Keratinocyte (primary cell): Measurements from ENCODE around the gene SDK1. TPM values are rescaled to one million over a fixed set of nuclear protein-coding genes. Genes with fewer than 3 reads are reported as not detected.

Experiments used
- DNase-seq: peaks from one replicate; pipeline ENCODE4 v3.0.0-alpha.2; 2011; ENCODE audit warnings: low read depth, missing footprints, low spot score
- FAIRE-seq: peaks from 2 replicates; lab custom pipeline; 2011; peaks lifted over from hg19 to GRCh38; lab: Jason Lieb, UNC
- H2AFZ ChIP-seq: 2 replicates; pipeline ENCODE4 v1.6.0; 2012; ENCODE audit warnings: low read length, control low read depth, inconsistent platforms; ENCODE audit not compliant: control insufficient read depth
- H3K27ac ChIP-seq: 2 replicates; pipeline ENCODE4 v1.5.1; 2011; ENCODE audit warnings: low read length; ENCODE audit not compliant: control insufficient read depth, insufficient read depth
- H3K27me3 ChIP-seq: 3 replicates; pipeline ENCODE4 v1.6.0; 2011; ENCODE audit warnings: low read length; ENCODE audit not compliant: control insufficient read depth, insufficient read depth; ENCODE audit errors: extremely low read depth
- H3K36me3 ChIP-seq, 2 experiments: 2 replicates in 1 of 2; 3 replicates in 1 of 2; pipeline ENCODE4 v1.5.1; 2011; ENCODE audit warnings: low read length in 2 of 2, mild to moderate bottlenecking in 1 of 2; ENCODE audit not compliant: control insufficient read depth in 2 of 2, insufficient read depth in 2 of 2; ENCODE audit errors: extremely low read depth in 1 of 2
- H3K4me1 ChIP-seq: 3 replicates; pipeline ENCODE4 v1.5.1; 2011; ENCODE audit warnings: low read length; ENCODE audit not compliant: control insufficient read depth, insufficient read depth; ENCODE audit errors: extremely low read depth
- H3K4me2 ChIP-seq: 3 replicates; pipeline ENCODE4 v1.6.0; 2011; ENCODE audit warnings: low read depth, low read length; ENCODE audit not compliant: control insufficient read depth, insufficient read depth; ENCODE audit errors: extremely low read depth
- H3K4me3 ChIP-seq, 3 experiments: fragments of 200-600 bp in 1 of 3; sonication (generic) in 1 of 3; 2 replicates in 2 of 3; 3 replicates in 1 of 3; pipeline ENCODE4 v1.5.1; 2011 to 2016; ENCODE audit warnings: low read length in 3 of 3, mild to moderate bottlenecking in 3 of 3, control low read depth in 2 of 3, inconsistent platforms in 1 of 3, low read depth in 1 of 3, mixed read lengths in 1 of 3, mixed run types in 1 of 3, moderate library complexity in 1 of 3; ENCODE audit not compliant: control insufficient read depth in 2 of 3, insufficient read depth in 2 of 3; ENCODE audit errors: extremely low read depth in 1 of 3
- H3K79me2 ChIP-seq: 2 replicates; pipeline ENCODE4 v1.6.0; 2012; ENCODE audit warnings: low read length; ENCODE audit not compliant: control insufficient read depth, insufficient read depth
- H3K9ac ChIP-seq: 3 replicates; pipeline ENCODE4 v1.6.0; 2011; ENCODE audit warnings: low read length; ENCODE audit not compliant: control insufficient read depth, insufficient read depth; ENCODE audit errors: extremely low read depth
- H3K9me1 ChIP-seq: 3 replicates; pipeline ENCODE4 v1.6.0; 2011; ENCODE audit warnings: low read length; ENCODE audit not compliant: control insufficient read depth, insufficient read depth; ENCODE audit errors: extremely low read depth
- H3K9me3 ChIP-seq: 2 replicates; pipeline ENCODE4 v1.5.1; 2012; ENCODE audit warnings: low read depth, low read length; ENCODE audit not compliant: control insufficient read depth
- H4K20me1 ChIP-seq: 3 replicates; pipeline ENCODE4 v1.6.0; 2011; ENCODE audit warnings: low read length; ENCODE audit not compliant: control insufficient read depth, insufficient read depth; ENCODE audit errors: extremely low read depth
- EZH2 ChIP-seq: IDR thresholded peaks from one replicate; pipeline ENCODE4 v1.6.1; 2012; ENCODE audit warnings: inconsistent platforms, mild to moderate bottlenecking, low read length, moderate library complexity
- dilution Hi-C: fragments of 300-500 bp; cut with MboI; formaldehyde crosslinking; loops from one replicate; pipeline ENCODE4 v1.7.0; 2020; ENCODE audit warnings: low sequenced_read_pairs; ENCODE audit not compliant: extremely low pct_ligation_motif_present
- polyA plus RNA-seq, 5 experiments: library from polyadenylated mRNA; depleted of rRNA in 3 of 5; stranded (reverse) in 3 of 5; stranded (forward) in 1 of 5; unstranded in 1 of 5; fragments of >200 nt; gene quantifications; 1 replicate in 1 of 5; 2 replicates in 3 of 5; 3 replicates in 1 of 5; pipeline versions ENCODE4 v1.2.1 to v1.2.3, GENCODE V29; 2011 to 2012; ENCODE audit warnings: missing spikeins in 2 of 5, low read depth in 1 of 5, low replicate concordance in 1 of 5
- TF ChIP-seq, protein P1 (sequence below), 3 experiments: IDR thresholded peaks in 1 of 3; conservative IDR thresholded peaks in 1 of 3; optimal IDR thresholded peaks in 1 of 3; 2 replicates in 2 of 3; 3 replicates in 1 of 3; pipeline versions ENCODE3 to v1.5.1; 2011; ENCODE audit warnings: low read length in 3 of 3, mild to moderate bottlenecking in 3 of 3, moderate library complexity in 2 of 3, control low read depth in 1 of 3, inconsistent platforms in 1 of 3; ENCODE audit not compliant: insufficient read depth in 2 of 3; ENCODE audit errors: extremely low read depth in 1 of 3

Gene SDK1
- polyA plus RNA-seq, 1 donor (not counting 4 experiments of a cell fraction or from before 2014, with no cell fraction given), result 0.66 TPM

DNA sequence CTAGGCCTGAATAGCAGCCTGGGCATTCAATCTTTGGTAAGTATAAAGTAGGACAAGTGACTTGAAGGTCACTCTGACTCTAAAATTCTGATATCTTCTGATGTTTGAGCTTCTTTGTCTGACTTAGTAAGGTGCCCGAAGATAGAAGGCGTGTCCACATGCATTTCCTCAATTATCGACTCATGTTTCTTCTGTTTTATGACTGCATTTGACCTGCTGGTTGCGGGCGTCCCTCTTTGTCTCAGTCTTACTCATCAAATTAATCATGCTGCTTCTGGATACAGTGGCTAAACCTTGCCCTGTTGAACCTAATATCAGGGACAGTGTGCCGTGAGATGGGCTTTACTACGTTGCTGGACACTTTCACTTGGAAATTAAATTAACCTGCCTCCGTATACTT is 534.1 kb downstream of the SDK1 start:
- Histone ChIP-seq H3K27ac (no peak overlapping the region), H3K9me1 (no peaks in the 10 kb centered on the region), H3K4me2 (no peak overlapping the region), H3K9me3 (no peaks in the 10 kb centered on the region), H3K4me1 (peaks cover 7% of the 10 kb centered on the region), H3K36me3 (no peaks in the 10 kb centered on the region), H3K9ac (no peak overlapping the region), H3K27me3 (no peaks in the 10 kb centered on the region), H3K4me3 (no peak overlapping the region), H4K20me1 (no peaks in the 10 kb centered on the region), H3K79me2 (no peaks in the 10 kb centered on the region), H2AFZ (no peak overlapping the region)
- TF ChIP-seq, protein P1, sequence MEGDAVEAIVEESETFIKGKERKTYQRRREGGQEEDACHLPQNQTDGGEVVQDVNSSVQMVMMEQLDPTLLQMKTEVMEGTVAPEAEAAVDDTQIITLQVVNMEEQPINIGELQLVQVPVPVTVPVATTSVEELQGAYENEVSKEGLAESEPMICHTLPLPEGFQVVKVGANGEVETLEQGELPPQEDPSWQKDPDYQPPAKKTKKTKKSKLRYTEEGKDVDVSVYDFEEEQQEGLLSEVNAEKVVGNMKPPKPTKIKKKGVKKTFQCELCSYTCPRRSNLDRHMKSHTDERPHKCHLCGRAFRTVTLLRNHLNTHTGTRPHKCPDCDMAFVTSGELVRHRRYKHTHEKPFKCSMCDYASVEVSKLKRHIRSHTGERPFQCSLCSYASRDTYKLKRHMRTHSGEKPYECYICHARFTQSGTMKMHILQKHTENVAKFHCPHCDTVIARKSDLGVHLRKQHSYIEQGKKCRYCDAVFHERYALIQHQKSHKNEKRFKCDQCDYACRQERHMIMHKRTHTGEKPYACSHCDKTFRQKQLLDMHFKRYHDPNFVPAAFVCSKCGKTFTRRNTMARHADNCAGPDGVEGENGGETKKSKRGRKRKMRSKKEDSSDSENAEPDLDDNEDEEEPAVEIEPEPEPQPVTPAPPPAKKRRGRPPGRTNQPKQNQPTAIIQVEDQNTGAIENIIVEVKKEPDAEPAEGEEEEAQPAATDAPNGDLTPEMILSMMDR (optimal IDR thresholded peaks at IDR 0.05 in 1 of 3, IDR thresholded peaks at IDR 0.05 in 1 of 3, conservative IDR thresholded peaks at IDR 0.05 in 1 of 3; ENCODE audit: extremely low read depth in 1 of 3, insufficient read depth in 2 of 3, low read length in 3 of 3), result no peak
- TF ChIP-seq EZH2, result no peak
- FAIRE-seq (no peak), DNase-seq (no peak)
- dilution Hi-C loops, result no loop called here

DNA sequence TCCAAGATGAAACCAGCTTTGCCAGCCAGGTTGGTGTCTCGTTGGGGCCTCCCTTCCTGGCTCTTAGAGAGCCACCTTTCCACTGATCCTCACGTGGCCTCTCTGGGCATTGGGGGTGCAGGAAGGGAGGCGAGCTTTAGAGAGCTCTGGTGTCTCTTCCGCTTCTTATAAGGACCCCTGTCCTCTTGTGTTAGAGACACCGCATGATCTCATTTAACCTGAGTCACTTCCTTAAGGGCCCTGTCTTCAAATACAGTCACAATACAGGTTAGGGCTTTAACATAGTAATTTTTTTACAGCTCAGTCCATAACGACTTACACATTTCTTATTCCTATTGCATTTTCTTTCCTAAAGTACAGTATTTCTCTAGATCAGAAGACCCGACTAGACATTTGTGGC is 535.8 kb downstream of the SDK1 start:
- dilution Hi-C loops, result no loop called here
- Histone ChIP-seq H3K79me2 (no peaks in the 10 kb centered on the region), H3K9me3 (no peaks in the 10 kb centered on the region), H3K9ac (no peak overlapping the region), H4K20me1 (no peaks in the 10 kb centered on the region), H3K9me1 (no peaks in the 10 kb centered on the region), H3K4me2 (no peak overlapping the region), H3K4me3 (no peak overlapping the region), H3K27ac (no peak overlapping the region), H3K36me3 (no peaks in the 10 kb centered on the region), H3K27me3 (no peaks in the 10 kb centered on the region), H3K4me1 (peaks cover 7% of the 10 kb centered on the region), H2AFZ (no peak overlapping the region)
- TF ChIP-seq, protein P1 (optimal IDR thresholded peaks at IDR 0.05 in 1 of 3, IDR thresholded peaks at IDR 0.05 in 1 of 3, conservative IDR thresholded peaks at IDR 0.05 in 1 of 3; ENCODE audit: extremely low read depth in 1 of 3, insufficient read depth in 2 of 3, low read length in 3 of 3), result no peak
- TF ChIP-seq EZH2, result no peak
- FAIRE-seq, result no peak
- no peak for DNase-seq
